ENCODE data around the gene CELA2A. TPM values are rescaled to one million over a fixed set of nuclear protein-coding genes. Genes with fewer than 3 reads are reported as not detected.
A peak's percentile ranks its signal among the peaks of the same experiment; 100 is the strongest.

CELA2A gene
- total and polyA plus RNA-seq, 9 of the 15 experiments (the other 6 are each of a cell fraction or from before 2014, with no cell fraction given): 0.62 TPM; not detected in 8

DNA sequence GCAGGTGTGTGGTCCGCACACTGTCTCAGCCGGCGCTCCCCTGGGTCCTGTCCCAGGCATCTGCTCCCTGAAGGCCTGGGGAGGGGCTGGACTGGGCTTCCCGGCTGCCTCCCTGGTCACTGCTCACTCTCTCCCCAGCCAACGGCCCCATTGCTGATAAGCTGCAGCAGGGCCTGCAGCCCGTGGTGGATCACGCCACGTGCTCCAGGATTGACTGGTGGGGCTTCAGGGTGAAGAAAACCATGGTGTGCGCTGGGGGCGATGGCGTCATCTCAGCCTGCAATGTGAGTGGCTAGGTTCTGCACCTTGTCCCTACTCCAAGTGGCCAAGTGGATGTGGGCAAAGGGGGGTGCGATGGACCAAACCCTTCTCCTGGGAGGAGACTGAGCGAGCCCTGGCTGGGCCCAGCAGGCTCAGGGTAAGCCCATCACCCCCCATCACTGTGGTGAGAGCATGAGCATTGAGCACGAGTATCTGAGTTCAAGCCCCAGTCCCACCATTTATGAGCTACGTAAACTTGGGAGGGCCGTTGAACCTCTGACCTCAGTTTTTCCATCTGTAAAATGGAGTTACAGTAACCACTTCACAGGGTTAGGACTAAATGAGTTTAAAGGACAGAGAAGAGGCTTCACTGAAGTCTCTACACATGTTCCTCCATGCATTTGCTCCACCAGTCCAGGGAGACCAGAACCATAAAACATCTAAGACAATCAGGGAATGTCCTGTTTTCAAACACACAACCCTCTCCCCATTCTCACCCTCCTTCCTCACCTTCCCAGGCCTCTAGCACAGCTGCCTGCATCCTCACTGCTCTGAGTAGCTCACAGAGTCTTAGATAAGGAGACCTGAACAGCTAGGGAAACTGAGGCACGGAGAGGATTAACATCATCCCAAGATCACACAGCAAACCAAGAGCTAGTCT lies 11.8 kb upstream of the CELA2A start (continued):
- TF ChIP-seq, protein P1, sequence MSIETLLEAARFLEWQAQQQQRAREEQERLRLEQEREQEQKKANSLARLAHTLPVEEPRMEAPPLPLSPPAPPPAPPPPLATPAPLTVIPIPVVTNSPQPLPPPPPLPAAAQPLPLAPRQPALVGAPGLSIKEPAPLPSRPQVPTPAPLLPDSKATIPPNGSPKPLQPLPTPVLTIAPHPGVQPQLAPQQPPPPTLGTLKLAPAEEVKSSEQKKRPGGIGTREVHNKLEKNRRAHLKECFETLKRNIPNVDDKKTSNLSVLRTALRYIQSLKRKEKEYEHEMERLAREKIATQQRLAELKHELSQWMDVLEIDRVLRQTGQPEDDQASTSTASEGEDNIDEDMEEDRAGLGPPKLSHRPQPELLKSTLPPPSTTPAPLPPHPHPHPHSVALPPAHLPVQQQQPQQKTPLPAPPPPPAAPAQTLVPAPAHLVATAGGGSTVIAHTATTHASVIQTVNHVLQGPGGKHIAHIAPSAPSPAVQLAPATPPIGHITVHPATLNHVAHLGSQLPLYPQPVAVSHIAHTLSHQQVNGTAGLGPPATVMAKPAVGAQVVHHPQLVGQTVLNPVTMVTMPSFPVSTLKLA (conservative IDR thresholded peaks at IDR 0.05): peak; percentile 80 to 91
- TF ChIP-seq SRSF1 (IDR thresholded peaks at IDR 0.05; ENCODE audit: low read depth, low read length) (no peak), HDAC8 (tag; IDR thresholded peaks at IDR 0.05) (0 out of 2 replicates have a peak, but pooled peaks have one; percentile 18), CXXC5 (CRISPR knock-in tag; IDR thresholded peaks at IDR 0.05) (peak; percentile 52; the same call in 1 of the 2 replicates), ZNF76 (CRISPR knock-in tag; IDR thresholded peaks at IDR 0.05; ENCODE audit: borderline replicate concordance) (no peak), TBP (optimal IDR thresholded peaks at IDR 0.05; ENCODE audit: low read depth, low read length) (peak; percentile 43), RAD51 (IDR thresholded peaks at IDR 0.05; ENCODE audit: borderline replicate concordance, low read depth) (0 out of 2 replicates have a peak, but pooled peaks have one; percentile 19), CEBPB (tag; IDR thresholded peaks at IDR 0.05) (peak; percentile 45; the same call in 1 of the 2 replicates), SMAD2 (IDR thresholded peaks at IDR 0.05; ENCODE audit: low read depth, low read length) (no peak)
- TF ChIP-seq, protein P2, sequence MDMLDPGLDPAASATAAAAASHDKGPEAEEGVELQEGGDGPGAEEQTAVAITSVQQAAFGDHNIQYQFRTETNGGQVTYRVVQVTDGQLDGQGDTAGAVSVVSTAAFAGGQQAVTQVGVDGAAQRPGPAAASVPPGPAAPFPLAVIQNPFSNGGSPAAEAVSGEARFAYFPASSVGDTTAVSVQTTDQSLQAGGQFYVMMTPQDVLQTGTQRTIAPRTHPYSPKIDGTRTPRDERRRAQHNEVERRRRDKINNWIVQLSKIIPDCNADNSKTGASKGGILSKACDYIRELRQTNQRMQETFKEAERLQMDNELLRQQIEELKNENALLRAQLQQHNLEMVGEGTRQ (CRISPR knock-in tag; IDR thresholded peaks at IDR 0.05): peak; percentile 64
- TF ChIP-seq, protein P3, sequence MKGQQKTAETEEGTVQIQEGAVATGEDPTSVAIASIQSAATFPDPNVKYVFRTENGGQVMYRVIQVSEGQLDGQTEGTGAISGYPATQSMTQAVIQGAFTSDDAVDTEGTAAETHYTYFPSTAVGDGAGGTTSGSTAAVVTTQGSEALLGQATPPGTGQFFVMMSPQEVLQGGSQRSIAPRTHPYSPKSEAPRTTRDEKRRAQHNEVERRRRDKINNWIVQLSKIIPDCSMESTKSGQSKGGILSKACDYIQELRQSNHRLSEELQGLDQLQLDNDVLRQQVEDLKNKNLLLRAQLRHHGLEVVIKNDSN (CRISPR knock-in tag; IDR thresholded peaks at IDR 0.05): peak; percentile 84
- TF ChIP-seq, protein P4, sequence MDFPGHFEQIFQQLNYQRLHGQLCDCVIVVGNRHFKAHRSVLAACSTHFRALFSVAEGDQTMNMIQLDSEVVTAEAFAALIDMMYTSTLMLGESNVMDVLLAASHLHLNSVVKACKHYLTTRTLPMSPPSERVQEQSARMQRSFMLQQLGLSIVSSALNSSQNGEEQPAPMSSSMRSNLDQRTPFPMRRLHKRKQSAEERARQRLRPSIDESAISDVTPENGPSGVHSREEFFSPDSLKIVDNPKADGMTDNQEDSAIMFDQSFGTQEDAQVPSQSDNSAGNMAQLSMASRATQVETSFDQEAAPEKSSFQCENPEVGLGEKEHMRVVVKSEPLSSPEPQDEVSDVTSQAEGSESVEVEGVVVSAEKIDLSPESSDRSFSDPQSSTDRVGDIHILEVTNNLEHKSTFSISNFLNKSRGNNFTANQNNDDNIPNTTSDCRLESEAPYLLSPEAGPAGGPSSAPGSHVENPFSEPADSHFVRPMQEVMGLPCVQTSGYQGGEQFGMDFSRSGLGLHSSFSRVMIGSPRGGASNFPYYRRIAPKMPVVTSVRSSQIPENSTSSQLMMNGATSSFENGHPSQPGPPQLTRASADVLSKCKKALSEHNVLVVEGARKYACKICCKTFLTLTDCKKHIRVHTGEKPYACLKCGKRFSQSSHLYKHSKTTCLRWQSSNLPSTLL (IDR thresholded peaks at IDR 0.05): no peak
- TF ChIP-seq, protein P5, sequence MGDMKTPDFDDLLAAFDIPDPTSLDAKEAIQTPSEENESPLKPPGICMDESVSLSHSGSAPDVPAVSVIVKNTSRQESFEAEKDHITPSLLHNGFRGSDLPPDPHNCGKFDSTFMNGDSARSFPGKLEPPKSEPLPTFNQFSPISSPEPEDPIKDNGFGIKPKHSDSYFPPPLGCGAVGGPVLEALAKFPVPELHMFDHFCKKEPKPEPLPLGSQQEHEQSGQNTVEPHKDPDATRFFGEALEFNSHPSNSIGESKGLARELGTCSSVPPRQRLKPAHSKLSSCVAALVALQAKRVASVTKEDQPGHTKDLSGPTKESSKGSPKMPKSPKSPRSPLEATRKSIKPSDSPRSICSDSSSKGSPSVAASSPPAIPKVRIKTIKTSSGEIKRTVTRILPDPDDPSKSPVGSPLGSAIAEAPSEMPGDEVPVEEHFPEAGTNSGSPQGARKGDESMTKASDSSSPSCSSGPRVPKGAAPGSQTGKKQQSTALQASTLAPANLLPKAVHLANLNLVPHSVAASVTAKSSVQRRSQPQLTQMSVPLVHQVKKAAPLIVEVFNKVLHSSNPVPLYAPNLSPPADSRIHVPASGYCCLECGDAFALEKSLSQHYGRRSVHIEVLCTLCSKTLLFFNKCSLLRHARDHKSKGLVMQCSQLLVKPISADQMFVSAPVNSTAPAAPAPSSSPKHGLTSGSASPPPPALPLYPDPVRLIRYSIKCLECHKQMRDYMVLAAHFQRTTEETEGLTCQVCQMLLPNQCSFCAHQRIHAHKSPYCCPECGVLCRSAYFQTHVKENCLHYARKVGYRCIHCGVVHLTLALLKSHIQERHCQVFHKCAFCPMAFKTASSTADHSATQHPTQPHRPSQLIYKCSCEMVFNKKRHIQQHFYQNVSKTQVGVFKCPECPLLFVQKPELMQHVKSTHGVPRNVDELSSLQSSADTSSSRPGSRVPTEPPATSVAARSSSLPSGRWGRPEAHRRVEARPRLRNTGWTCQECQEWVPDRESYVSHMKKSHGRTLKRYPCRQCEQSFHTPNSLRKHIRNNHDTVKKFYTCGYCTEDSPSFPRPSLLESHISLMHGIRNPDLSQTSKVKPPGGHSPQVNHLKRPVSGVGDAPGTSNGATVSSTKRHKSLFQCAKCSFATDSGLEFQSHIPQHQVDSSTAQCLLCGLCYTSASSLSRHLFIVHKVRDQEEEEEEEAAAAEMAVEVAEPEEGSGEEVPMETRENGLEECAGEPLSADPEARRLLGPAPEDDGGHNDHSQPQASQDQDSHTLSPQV (IDR thresholded peaks at IDR 0.05): peak; percentile 87
- TF ChIP-seq, protein P6, sequence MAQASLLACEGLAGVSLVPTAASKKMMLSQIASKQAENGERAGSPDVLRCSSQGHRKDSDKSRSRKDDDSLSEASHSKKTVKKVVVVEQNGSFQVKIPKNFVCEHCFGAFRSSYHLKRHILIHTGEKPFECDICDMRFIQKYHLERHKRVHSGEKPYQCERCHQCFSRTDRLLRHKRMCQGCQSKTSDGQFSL (CRISPR knock-in tag; IDR thresholded peaks at IDR 0.05): peak; percentile 70; the same call in 1 of the 2 replicates
- TF ChIP-seq, protein P6 (tag; IDR thresholded peaks at IDR 0.05): no peak

All from K562 (cell line).